A549 (cell line): Measurements from ENCODE around the gene TNFAIP8.

ENCODE experiments used
- BHLHE40 ChIP-seq: IDR thresholded peaks from 2 replicates; pipeline ENCODE4 v1.6.1; 2012; ENCODE audit warnings: low read depth, low read length, inconsistent platforms
- CEBPB ChIP-seq, 2 experiments: fragments of >200 bp in 1 of 2; sonication (Bioruptor Twin) in 1 of 2; formaldehyde crosslinking in 1 of 2; IDR thresholded peaks; 2 replicates each; pipeline ENCODE4 v1.6.1; 2012 to 2016
- ESRRA ChIP-seq: fragments of 150-350 bp; IDR thresholded peaks from 2 replicates; pipeline ENCODE4 v1.6.1; 2014; ENCODE audit warnings: mild to moderate bottlenecking, low read length, borderline replicate concordance
- HDAC2 ChIP-seq: fragments of 200-600 bp; sonication (generic); IDR thresholded peaks from 2 replicates; pipeline ENCODE4 v1.6.1; 2016
- JUN ChIP-seq, 2 experiments: fragments of >200 bp; sonication (Bioruptor Twin); formaldehyde crosslinking; IDR thresholded peaks; 2 replicates in 1 of 2; 3 replicates in 1 of 2; pipeline ENCODE4 v1.6.1; 2016 to 2017
- MYC ChIP-seq: IDR thresholded peaks from 2 replicates; pipeline ENCODE4 v1.6.1; 2012; ENCODE audit warnings: mild to moderate bottlenecking, inconsistent platforms, low read length, improper control_type of control experiment, borderline replicate concordance
- NPAS2 ChIP-seq: fragments of 250-450 bp; sonication (Bioruptor Pico); IDR thresholded peaks from 2 replicates; pipeline ENCODE4 v1.8.0; 2022; ENCODE audit warnings: mild to moderate bottlenecking, moderate library complexity, borderline replicate concordance
- PHF8 ChIP-seq: fragments of 200-600 bp; sonication (generic); IDR thresholded peaks from 2 replicates; pipeline ENCODE4 v1.6.1; 2016; ENCODE audit warnings: low read depth, mild to moderate bottlenecking, antibody characterized with exemption, moderate library complexity, borderline replicate concordance
- POLR2A ChIP-seq: IDR thresholded peaks from 2 replicates; pipeline ENCODE4 v1.6.1; 2012; ENCODE audit warnings: mild to moderate bottlenecking, low read length
- TF ChIP-seq, protein P1 (sequence below): fragments of >200 bp; sonication (Bioruptor Twin); formaldehyde crosslinking; IDR thresholded peaks from 3 replicates; pipeline ENCODE4 v1.5.1; 2016
- TF ChIP-seq, protein P2 (sequence below): fragments of 250-450 bp; sonication (Bioruptor Pico); IDR thresholded peaks from 2 replicates; pipeline ENCODE4 v1.5.0; 2021; ENCODE audit warnings: mild to moderate bottlenecking, moderate library complexity, borderline replicate concordance
- TF ChIP-seq, protein P3 (sequence below): IDR thresholded peaks from 2 replicates; pipeline ENCODE4 v1.6.1; 2012

DNA sequence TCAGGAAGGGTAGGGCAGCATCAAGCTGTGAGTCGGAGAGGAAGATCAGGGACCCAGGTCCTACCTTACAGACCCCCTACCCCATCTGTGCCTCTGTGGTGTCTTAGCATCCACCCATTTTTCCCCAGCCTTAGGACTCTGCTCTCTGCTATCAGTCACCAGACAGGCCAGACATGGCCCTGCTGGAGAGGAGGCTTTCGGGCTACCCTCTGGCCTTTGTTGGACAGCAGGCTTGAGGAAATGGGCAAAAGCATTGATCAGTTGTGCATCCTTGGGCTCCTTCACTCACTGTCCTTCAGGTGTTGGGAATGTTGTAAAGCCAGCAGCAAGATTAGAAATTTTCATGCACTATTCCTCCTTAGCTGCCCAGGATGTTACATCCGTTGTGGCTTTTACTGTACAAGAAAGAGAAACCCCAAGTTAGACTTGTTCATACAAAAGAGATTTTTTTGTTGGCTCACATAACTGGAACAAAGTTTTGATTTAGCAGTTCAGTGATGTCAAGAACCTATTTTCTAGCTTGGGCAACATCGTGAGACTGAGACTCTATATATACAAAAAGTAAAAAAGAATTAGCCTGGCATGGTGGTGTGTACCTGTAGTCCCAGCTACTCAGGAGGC, 17.4 kb upstream of the TNFAIP8 start:
- TF ChIP-seq NPAS2 (CRISPR knock-in tag): no peak
- TF ChIP-seq CEBPB (IDR thresholded peaks at IDR 0.05): no peak
- TF ChIP-seq, protein P1, sequence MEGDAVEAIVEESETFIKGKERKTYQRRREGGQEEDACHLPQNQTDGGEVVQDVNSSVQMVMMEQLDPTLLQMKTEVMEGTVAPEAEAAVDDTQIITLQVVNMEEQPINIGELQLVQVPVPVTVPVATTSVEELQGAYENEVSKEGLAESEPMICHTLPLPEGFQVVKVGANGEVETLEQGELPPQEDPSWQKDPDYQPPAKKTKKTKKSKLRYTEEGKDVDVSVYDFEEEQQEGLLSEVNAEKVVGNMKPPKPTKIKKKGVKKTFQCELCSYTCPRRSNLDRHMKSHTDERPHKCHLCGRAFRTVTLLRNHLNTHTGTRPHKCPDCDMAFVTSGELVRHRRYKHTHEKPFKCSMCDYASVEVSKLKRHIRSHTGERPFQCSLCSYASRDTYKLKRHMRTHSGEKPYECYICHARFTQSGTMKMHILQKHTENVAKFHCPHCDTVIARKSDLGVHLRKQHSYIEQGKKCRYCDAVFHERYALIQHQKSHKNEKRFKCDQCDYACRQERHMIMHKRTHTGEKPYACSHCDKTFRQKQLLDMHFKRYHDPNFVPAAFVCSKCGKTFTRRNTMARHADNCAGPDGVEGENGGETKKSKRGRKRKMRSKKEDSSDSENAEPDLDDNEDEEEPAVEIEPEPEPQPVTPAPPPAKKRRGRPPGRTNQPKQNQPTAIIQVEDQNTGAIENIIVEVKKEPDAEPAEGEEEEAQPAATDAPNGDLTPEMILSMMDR: no peak
- TF ChIP-seq, protein P2, sequence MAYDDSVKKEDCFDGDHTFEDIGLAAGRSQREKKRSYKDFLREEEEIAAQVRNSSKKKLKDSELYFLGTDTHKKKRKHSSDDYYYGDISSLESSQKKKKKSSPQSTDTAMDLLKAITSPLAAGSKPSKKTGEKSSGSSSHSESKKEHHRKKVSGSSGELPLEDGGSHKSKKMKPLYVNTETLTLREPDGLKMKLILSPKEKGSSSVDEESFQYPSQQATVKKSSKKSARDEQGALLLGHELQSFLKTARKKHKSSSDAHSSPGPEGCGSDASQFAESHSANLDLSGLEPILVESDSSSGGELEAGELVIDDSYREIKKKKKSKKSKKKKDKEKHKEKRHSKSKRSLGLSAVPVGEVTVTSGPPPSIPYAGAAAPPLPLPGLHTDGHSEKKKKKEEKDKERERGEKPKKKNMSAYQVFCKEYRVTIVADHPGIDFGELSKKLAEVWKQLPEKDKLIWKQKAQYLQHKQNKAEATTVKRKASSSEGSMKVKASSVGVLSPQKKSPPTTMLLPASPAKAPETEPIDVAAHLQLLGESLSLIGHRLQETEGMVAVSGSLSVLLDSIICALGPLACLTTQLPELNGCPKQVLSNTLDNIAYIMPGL (CRISPR knock-in tag): no peak
- TF ChIP-seq PHF8: no peak
- TF ChIP-seq, protein P3, sequence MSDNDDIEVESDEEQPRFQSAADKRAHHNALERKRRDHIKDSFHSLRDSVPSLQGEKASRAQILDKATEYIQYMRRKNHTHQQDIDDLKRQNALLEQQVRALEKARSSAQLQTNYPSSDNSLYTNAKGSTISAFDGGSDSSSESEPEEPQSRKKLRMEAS: no peak
- no peak for TF ChIP-seq POLR2A
- TF ChIP-seq HDAC2: no peak
- TF ChIP-seq MYC: no peak
- TF ChIP-seq BHLHE40: no peak
- no peak for TF ChIP-seq ESRRA
- no peak for TF ChIP-seq JUN (IDR thresholded peaks at IDR 0.05)
